SJSA1 (cell line): Measurements from ENCODE around the gene IBA57. TPM values are rescaled to one million over a fixed set of nuclear protein-coding genes. Genes with fewer than 3 reads are reported as not detected.

ENCODE experiments used
- DNase-seq, 2 experiments: peaks; one replicate each; pipeline ENCODE4 v3.0.0-alpha.2; 2015 to 2020; ENCODE audit warnings: low spot score in 2 of 2, low read depth in 1 of 2
- H3K27ac ChIP-seq: fragments of 250-450 bp; sonication (Bioruptor Pico); 2 replicates; pipeline ENCODE4 v1.5.1; 2020; ENCODE audit warnings: mild to moderate bottlenecking, moderate library complexity
- H3K27me3 ChIP-seq: fragments of 250-450 bp; sonication (Bioruptor Pico); replicated peaks from 2 replicates; pipeline ENCODE4 v1.5.1; 2020; ENCODE audit warnings: mild to moderate bottlenecking, moderate library complexity
- H3K36me3 ChIP-seq: fragments of 250-450 bp; sonication (Bioruptor Pico); 2 replicates; pipeline ENCODE4 v1.5.1; 2020; ENCODE audit warnings: mild to moderate bottlenecking
- H3K4me1 ChIP-seq: fragments of 250-450 bp; sonication (Bioruptor Pico); replicated peaks from 2 replicates; pipeline ENCODE4 v1.6.1; 2021; ENCODE audit warnings: mild to moderate bottlenecking
- H3K4me3 ChIP-seq: fragments of 250-450 bp; sonication (Bioruptor Pico); 2 replicates; pipeline ENCODE4 v1.5.1; 2020; ENCODE audit warnings: mild to moderate bottlenecking
- H3K9me3 ChIP-seq: fragments of 250-450 bp; sonication (Bioruptor Pico); replicated peaks from 2 replicates; pipeline ENCODE4 v1.5.1; 2020; ENCODE audit warnings: mild to moderate bottlenecking
- total RNA-seq: library from RNA; depleted of rRNA; stranded (reverse); fragments of >200 nt; shearing (Covaris generic); gene quantifications from 2 replicates; pipeline ENCODE4 v1.2.3, GENCODE V29; 2014

Gene IBA57
- total RNA-seq, 1 experiment from 2014 or later = 4.3 TPM

- H3K27ac ChIP-seq = no peak overlapping the region
- H3K27me3 ChIP-seq = no peaks in the 10 kb centered on the region
- H3K4me1 ChIP-seq = no peaks in the 10 kb centered on the region
- DNase-seq = peak in 1 of 2 experiments; percentile 35
- no peaks in the 10 kb centered on the region for H3K9me3 ChIP-seq
- no peak overlapping the region for H3K4me3 ChIP-seq
- H3K36me3 ChIP-seq = no peaks in the 10 kb centered on the region
Observed at GRCh38 chr1:228190182-228190581, 24.6 kb downstream of the IBA57 start.

GRCh38 chr1:228190778-228191177 is 25.2 kb downstream of the IBA57 start:
- peak in 1 of 2 experiments; percentile 14 for DNase-seq
- Histone ChIP-seq H3K4me1 (no peaks in the 10 kb centered on the region), H3K36me3 (no peaks in the 10 kb centered on the region), H3K27ac (no peak overlapping the region), H3K27me3 (no peaks in the 10 kb centered on the region), H3K9me3 (no peaks in the 10 kb centered on the region), H3K4me3 (no peak overlapping the region)

GRCh38 chr1:228194436-228194835 is 28.8 kb downstream of the IBA57 start:
- Histone ChIP-seq H3K27me3 (no peaks in the 10 kb centered on the region), H3K27ac (no peak overlapping the region), H3K4me1 (no peaks in the 10 kb centered on the region), H3K9me3 (peaks cover 14% of the 10 kb centered on the region; the same call in 1 of the 2 replicates), H3K36me3 (no peaks in the 10 kb centered on the region), H3K4me3 (no peak overlapping the region)
- DNase-seq = peak in 1 of 2 experiments; percentile 22

GRCh38 chr1:228194921-228195812 is 29.6 kb downstream of the IBA57 start:
- Histone ChIP-seq H3K36me3 (no peaks in the 10 kb centered on the region), H3K27ac (no peak overlapping the region), H3K4me3 (no peak overlapping the region), H3K4me1 (no peaks in the 10 kb centered on the region), H3K9me3 (peaks cover 14% of the 10 kb centered on the region; the same call in 1 of the 2 replicates), H3K27me3 (no peaks in the 10 kb centered on the region)
- DNase-seq = peak in 1 of 2 experiments; percentile 11

- H3K4me1 ChIP-seq = no peaks in the 10 kb centered on the region
- no peaks in the 10 kb centered on the region for H3K27me3 ChIP-seq
Observed at GRCh38 chr1:228197555-228198147, 32.0 kb downstream of the IBA57 start.

GRCh38 chr1:228198977-228199590 is 33.5 kb downstream of the IBA57 start:
- 0 out of 2 replicates have a peak, but pooled peaks cover under 1% of the 10 kb centered on the region for H3K27me3 ChIP-seq
- no peaks in the 10 kb centered on the region for H3K4me1 ChIP-seq
- DNase-seq = no peak
- no peaks in the 10 kb centered on the region for H3K36me3 ChIP-seq
- H3K9me3 ChIP-seq = peaks cover 14% of the 10 kb centered on the region; the same call in 1 of the 2 replicates
- no peak overlapping the region for H3K27ac ChIP-seq
- H3K4me3 ChIP-seq = no peak overlapping the region

More at GRCh38 chr1:228197555-228198147, 32.0 kb downstream of the IBA57 start:
- Histone ChIP-seq H3K36me3 (no peaks in the 10 kb centered on the region), H3K9me3 (peaks cover 14% of the 10 kb centered on the region; the same call in 1 of the 2 replicates), H3K4me3 (no peak overlapping the region), H3K27ac (no peak overlapping the region)
- peak in 1 of 2 experiments; percentile 7 for DNase-seq

GRCh38 chr1:228204958-228205357 is 39.4 kb downstream of the IBA57 start:
- H3K27ac ChIP-seq = no peak overlapping the region
- no peak for DNase-seq
- no peaks in the 10 kb centered on the region for H3K4me1 ChIP-seq
- H3K9me3 ChIP-seq = no peaks in the 10 kb centered on the region
- H3K27me3 ChIP-seq = 0 out of 2 replicates have a peak, but pooled peaks cover 3% of the 10 kb centered on the region
- no peak overlapping the region for H3K4me3 ChIP-seq
- no peaks in the 10 kb centered on the region for H3K36me3 ChIP-seq

GRCh38 chr1:228205526-228206436 is 40.2 kb downstream of the IBA57 start:
- Histone ChIP-seq H3K36me3 (no peaks in the 10 kb centered on the region), H3K4me1 (no peaks in the 10 kb centered on the region), H3K9me3 (no peaks in the 10 kb centered on the region), H3K27ac (no peak overlapping the region), H3K27me3 (0 out of 2 replicates have a peak, but pooled peaks cover 3% of the 10 kb centered on the region), H3K4me3 (no peak overlapping the region)
- peak in 1 of 2 experiments; percentile 34 for DNase-seq

GRCh38 chr1:228206582-228207351 is 41.2 kb downstream of the IBA57 start:
- peak in 1 of 2 experiments; percentile 42 for DNase-seq
- no peaks in the 10 kb centered on the region for H3K36me3 ChIP-seq
- H3K4me1 ChIP-seq = no peaks in the 10 kb centered on the region
- H3K4me3 ChIP-seq = no peak overlapping the region
- H3K27me3 ChIP-seq = 0 out of 2 replicates have a peak, but pooled peaks cover 3% of the 10 kb centered on the region
- H3K9me3 ChIP-seq = no peaks in the 10 kb centered on the region
- H3K27ac ChIP-seq = no peak overlapping the region

- H3K4me3 ChIP-seq = no peak overlapping the region
- DNase-seq = peak in 1 of 2 experiments; percentile 35
- H3K27ac ChIP-seq = no peak overlapping the region
- H3K9me3 ChIP-seq = no peaks in the 10 kb centered on the region
- H3K4me1 ChIP-seq = no peaks in the 10 kb centered on the region
- H3K36me3 ChIP-seq = no peaks in the 10 kb centered on the region
- H3K27me3 ChIP-seq = 0 out of 2 replicates have a peak, but pooled peaks cover 3% of the 10 kb centered on the region
Observed at GRCh38 chr1:228207381-228207810, 41.8 kb downstream of the IBA57 start.

- peak in 1 of 2 experiments; percentile 38 for DNase-seq
- Histone ChIP-seq H3K4me3 (no peak within 1 kb of the TSS), H3K27ac (no peak within 1 kb of the TSS), H3K9me3 (no peaks in the 10 kb centered on the region), H3K27me3 (0 out of 2 replicates have a peak, but pooled peaks cover 3% of the 10 kb centered on the region), H3K4me1 (no peaks in the 10 kb centered on the region), H3K36me3 (no peaks in the 10 kb centered on the region)
Observed at GRCh38 chr1:228207851-228208821, 42.5 kb downstream of the IBA57 start, which contains the start of gene OBSCN. Gene OBSCN, plus strand, starts transcription at chr1:228208044. Its CDS starts 3,740 bp downstream, at chr1:228211784.
